WTC11 (cell line): ENCODE data around the gene ERF. TPM values are rescaled to one million over a fixed set of nuclear protein-coding genes. Genes with fewer than 3 reads are reported as not detected.
A peak's percentile ranks its signal among the peaks of the same experiment; 100 is the strongest.

Source experiments
- AFF4 ChIP-seq: sonication (generic); formaldehyde crosslinking; IDR thresholded peaks from 2 replicates; pipeline ENCODE4 v1.8.1; 2023; ENCODE audit warnings: mild to moderate bottlenecking, missing genetic modification reagents, borderline replicate concordance
- ATF6 ChIP-seq: sonication (generic); formaldehyde crosslinking; IDR thresholded peaks from 2 replicates; pipeline ENCODE4 v1.8.1; 2023; ENCODE audit warnings: mild to moderate bottlenecking, missing genetic modification reagents
- CBFB ChIP-seq: sonication (generic); formaldehyde crosslinking; IDR thresholded peaks from 2 replicates; pipeline ENCODE4 v1.8.1; 2022; ENCODE audit warnings: mild to moderate bottlenecking, low read depth, missing genetic modification reagents
- CREM ChIP-seq: sonication (generic); formaldehyde crosslinking; IDR thresholded peaks from 2 replicates; pipeline ENCODE4 v1.8.1; 2022; ENCODE audit warnings: mild to moderate bottlenecking, missing genetic modification reagents, moderate library complexity
- CTCF ChIP-seq: fragments of 200-600 bp; IDR thresholded peaks from 2 replicates; pipeline ENCODE4 v1.8.0; 2022; ENCODE audit warnings: antibody characterized with exemption
- ELF4 ChIP-seq: sonication (generic); formaldehyde crosslinking; IDR thresholded peaks from 2 replicates; pipeline ENCODE4 v1.8.1; 2022; ENCODE audit warnings: low read depth, mild to moderate bottlenecking, moderate library complexity, missing genetic modification reagents
- GRHL2 ChIP-seq: fragments of 250-450 bp; sonication (Bioruptor Pico); IDR thresholded peaks from 2 replicates; pipeline ENCODE4 v1.8.0; 2022; ENCODE audit warnings: mild to moderate bottlenecking, moderate library complexity; ENCODE audit not compliant: insufficient replicate concordance, severe bottlenecking
- GTF2I ChIP-seq: fragments of 250-450 bp; sonication (Bioruptor Pico); conservative IDR thresholded peaks from 2 replicates; pipeline ENCODE4 v1.4.0; 2021; ENCODE audit warnings: mild to moderate bottlenecking
- JUN ChIP-seq: sonication (generic); formaldehyde crosslinking; IDR thresholded peaks from 2 replicates; pipeline ENCODE4 v1.8.0; 2023; ENCODE audit warnings: mild to moderate bottlenecking, missing genetic modification reagents
- MXD4 ChIP-seq: fragments of 250-450 bp; sonication (Bioruptor Pico); IDR thresholded peaks from 2 replicates; pipeline ENCODE4 v1.8.0; 2021; ENCODE audit warnings: mild to moderate bottlenecking, moderate library complexity, borderline replicate concordance
- MYBL2 ChIP-seq: sonication (generic); formaldehyde crosslinking; IDR thresholded peaks from 2 replicates; pipeline ENCODE4 v1.8.1; 2023; ENCODE audit warnings: mild to moderate bottlenecking, moderate library complexity, missing genetic modification reagents
- NR1H2 ChIP-seq: sonication (generic); formaldehyde crosslinking; IDR thresholded peaks from 2 replicates; pipeline ENCODE4 v1.9.0; 2021; ENCODE audit warnings: mild to moderate bottlenecking, moderate library complexity, missing genetic modification reagents
- PREB ChIP-seq: sonication (generic); formaldehyde crosslinking; IDR thresholded peaks from 2 replicates; pipeline ENCODE4 v1.8.1; 2022; ENCODE audit warnings: mild to moderate bottlenecking, missing genetic modification reagents, moderate library complexity, borderline replicate concordance
- PRRX2 ChIP-seq: fragments of 250-450 bp; sonication (Bioruptor Pico); IDR thresholded peaks from 2 replicates; pipeline ENCODE4 v1.8.0; 2021; ENCODE audit warnings: mild to moderate bottlenecking
- RELA ChIP-seq: sonication (generic); formaldehyde crosslinking; IDR thresholded peaks from 2 replicates; pipeline ENCODE4 v1.8.1; 2022; ENCODE audit warnings: missing genetic modification reagents, mild to moderate bottlenecking, borderline replicate concordance
- USF1 ChIP-seq: sonication (generic); formaldehyde crosslinking; IDR thresholded peaks from 2 replicates; pipeline ENCODE4 v1.8.0; 2022; ENCODE audit warnings: mild to moderate bottlenecking, missing genetic modification reagents
- ZNF281 ChIP-seq: sonication (generic); formaldehyde crosslinking; IDR thresholded peaks from 2 replicates; pipeline ENCODE4 v1.8.0; 2023; ENCODE audit warnings: mild to moderate bottlenecking, missing genetic modification reagents
- ZNF317 ChIP-seq: sonication (generic); formaldehyde crosslinking; IDR thresholded peaks from 2 replicates; pipeline ENCODE4 v1.8.1; 2023; ENCODE audit warnings: low read depth, mild to moderate bottlenecking, moderate library complexity, missing genetic modification reagents, borderline replicate concordance
- ZNF396 ChIP-seq: fragments of 250-450 bp; sonication (Bioruptor Pico); IDR thresholded peaks from 2 replicates; pipeline ENCODE4 v1.8.0; 2021; ENCODE audit warnings: mild to moderate bottlenecking, moderate library complexity, borderline replicate concordance
- ZSCAN18 ChIP-seq: fragments of 250-450 bp; sonication (Bioruptor Pico); IDR thresholded peaks from 2 replicates; pipeline ENCODE4 v2.1.2; 2022; ENCODE audit warnings: mild to moderate bottlenecking, moderate library complexity
- total RNA-seq: library from RNA; stranded (reverse); gene quantifications from 3 replicates; pipeline ENCODE4 v1.2.3, GENCODE V29; 2021
- TF ChIP-seq, protein P1 (sequence below): fragments of 250-450 bp; sonication (Bioruptor Pico); IDR thresholded peaks from 2 replicates; pipeline ENCODE4 v1.8.0; 2021; ENCODE audit warnings: mild to moderate bottlenecking

The ERF gene
- total RNA-seq, 1 experiment from 2014 or later, result 65.9 TPM

- TF ChIP-seq ZSCAN18 (CRISPR knock-in tag), result no peak
- no peak for TF ChIP-seq ZNF317 (CRISPR knock-in tag)
- no peak for TF ChIP-seq GRHL2 (CRISPR knock-in tag)
- TF ChIP-seq, protein P1, sequence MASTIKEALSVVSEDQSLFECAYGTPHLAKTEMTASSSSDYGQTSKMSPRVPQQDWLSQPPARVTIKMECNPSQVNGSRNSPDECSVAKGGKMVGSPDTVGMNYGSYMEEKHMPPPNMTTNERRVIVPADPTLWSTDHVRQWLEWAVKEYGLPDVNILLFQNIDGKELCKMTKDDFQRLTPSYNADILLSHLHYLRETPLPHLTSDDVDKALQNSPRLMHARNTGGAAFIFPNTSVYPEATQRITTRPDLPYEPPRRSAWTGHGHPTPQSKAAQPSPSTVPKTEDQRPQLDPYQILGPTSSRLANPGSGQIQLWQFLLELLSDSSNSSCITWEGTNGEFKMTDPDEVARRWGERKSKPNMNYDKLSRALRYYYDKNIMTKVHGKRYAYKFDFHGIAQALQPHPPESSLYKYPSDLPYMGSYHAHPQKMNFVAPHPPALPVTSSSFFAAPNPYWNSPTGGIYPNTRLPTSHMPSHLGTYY (CRISPR knock-in tag), result no peak
- TF ChIP-seq CBFB (CRISPR knock-in tag), result no peak
- TF ChIP-seq RELA, result peak; percentile 39; the same call in 1 of the 2 replicates
- no peak for TF ChIP-seq CTCF
- no peak for TF ChIP-seq ZNF396 (CRISPR knock-in tag)
- TF ChIP-seq PRRX2, result no peak
- no peak for TF ChIP-seq NR1H2 (CRISPR knock-in tag)
- TF ChIP-seq CREM, result no peak
- no peak for TF ChIP-seq ATF6 (CRISPR knock-in tag)
- TF ChIP-seq MYBL2, result no peak
- TF ChIP-seq GTF2I (CRISPR knock-in tag), result no peak
- TF ChIP-seq PREB (CRISPR knock-in tag), result no peak
- no peak; the same call in 1 of the 2 replicates for TF ChIP-seq USF1 (CRISPR knock-in tag)
- TF ChIP-seq ELF4, result no peak
- TF ChIP-seq ZNF281 (CRISPR knock-in tag), result 0 out of 2 replicates have a peak, but pooled peaks have one; percentile 34
- no peak for TF ChIP-seq AFF4
- TF ChIP-seq MXD4 (CRISPR knock-in tag), result no peak
- no peak for TF ChIP-seq JUN (CRISPR knock-in tag)
Measured at GRCh38 chr19:42254089-42254849, 659 bp downstream of the ERF start (continued).
